SK-N-SH treated with all-trans-retinoic acid at 6 μM for 48 hours (cell line): Measurements from ENCODE around the gene HSDL1.

Source experiments
- GLIS3 ChIP-seq: fragments of 250-450 bp; sonication (Bioruptor Pico); IDR thresholded peaks from 2 replicates; pipeline ENCODE4 v1.5.0; 2020; ENCODE audit warnings: mild to moderate bottlenecking, moderate library complexity
- POU6F1 ChIP-seq: fragments of 250-450 bp; sonication (Bioruptor Pico); IDR thresholded peaks from 2 replicates; pipeline ENCODE4 v1.8.0; 2021; ENCODE audit warnings: low read depth, mild to moderate bottlenecking, moderate library complexity, borderline replicate concordance
- TOX ChIP-seq: fragments of 250-450 bp; sonication (Bioruptor Pico); IDR thresholded peaks from 2 replicates; pipeline ENCODE4 v1.8.0; 2021; ENCODE audit warnings: mild to moderate bottlenecking, moderate library complexity, borderline replicate concordance
- ZC3H10 ChIP-seq: fragments of 250-450 bp; sonication (Bioruptor Pico); IDR thresholded peaks from 2 replicates; pipeline ENCODE4 v1.5.1; 2021; ENCODE audit warnings: mild to moderate bottlenecking, moderate library complexity
- ZNF565 ChIP-seq: fragments of 450-650 bp; formaldehyde crosslinking; conservative IDR thresholded peaks from 2 replicates; pipeline ENCODE4 v1.5.0; 2020; ENCODE audit warnings: low read depth, mild to moderate bottlenecking, moderate library complexity

GRCh38 chr16:84074721-84075120 is 70.3 kb downstream of the HSDL1 start:
- no peak for TF ChIP-seq POU6F1 (CRISPR knock-in tag)
- TF ChIP-seq ZC3H10, result no peak
- no peak for TF ChIP-seq TOX (CRISPR knock-in tag)
- no peak for TF ChIP-seq GLIS3 (CRISPR knock-in tag)
- TF ChIP-seq ZNF565 (CRISPR knock-in tag), result no peak
